A673 (cell line): ENCODE results near the gene RTEL1. TPM values are rescaled to one million over a fixed set of nuclear protein-coding genes. Genes with fewer than 3 reads are reported as not detected.

Experiments
- BruUV-seq: library from RNA; stranded (reverse); fragments of 400-500 nt; replicated peaks from 2 replicates; lab custom pipeline; 2021; lab: Mats Ljungman, UMichigan
- CTCF ChIA-PET: fragments of 300-600 bp; sonication (Branson Sonifier 250); formaldehyde crosslinking; loops from one replicate; lab custom pipeline; 2022; ENCODE audit warnings: antibody characterized with exemption; lab: Charles Lee
- POLR2A ChIA-PET: fragments of 300-600 bp; sonication (Branson Sonifier 250); formaldehyde crosslinking; loops from one replicate; lab custom pipeline; 2022; ENCODE audit warnings: antibody characterized with exemption; ENCODE audit not compliant: low non-redundant PET; lab: Charles Lee
- DNase-seq: peaks from one replicate; pipeline ENCODE4 v3.0.0-alpha.2; 2015; ENCODE audit warnings: low spot score
- H3K27ac ChIP-seq: fragments of 200-600 bp; sonication (generic); 2 replicates; pipeline ENCODE4 v1.5.1; 2016; ENCODE audit warnings: mixed run types, low read depth, mild to moderate bottlenecking, mixed read lengths, antibody characterized with exemption, low read length; ENCODE audit not compliant: poor library complexity, severe bottlenecking
- H3K27me3 ChIP-seq: fragments of 200-600 bp; sonication (generic); replicated peaks from 2 replicates; pipeline ENCODE4 v1.6.1; 2017; ENCODE audit warnings: mixed run types, low read depth, mild to moderate bottlenecking, mixed read lengths, antibody characterized with exemption, low read length; ENCODE audit not compliant: insufficient read depth, poor library complexity
- H3K36me3 ChIP-seq: fragments of 200-600 bp; sonication (generic); 2 replicates; pipeline ENCODE4 v1.6.1; 2016; ENCODE audit warnings: mixed run types, mild to moderate bottlenecking, mixed read lengths, antibody characterized with exemption, low read length; ENCODE audit not compliant: insufficient read depth, poor library complexity, severe bottlenecking
- H3K4me1 ChIP-seq: fragments of 200-600 bp; sonication (generic); 2 replicates; pipeline ENCODE4 v1.6.1; 2017; ENCODE audit warnings: mixed run types, mild to moderate bottlenecking, mixed read lengths, antibody characterized with exemption, low read length; ENCODE audit not compliant: insufficient read depth, poor library complexity, severe bottlenecking
- H3K4me3 ChIP-seq: fragments of 200-600 bp; sonication (generic); 2 replicates; pipeline ENCODE4 v1.5.1; 2016; ENCODE audit warnings: low read depth, mixed run types, mild to moderate bottlenecking, mixed read lengths, low read length; ENCODE audit not compliant: poor library complexity, severe bottlenecking
- H3K9me3 ChIP-seq: fragments of 200-600 bp; sonication (generic); 2 replicates; pipeline ENCODE4 v1.6.1; 2016; ENCODE audit warnings: mixed run types, low read depth, mild to moderate bottlenecking, mixed read lengths, antibody characterized with exemption, low read length; ENCODE audit not compliant: poor library complexity, severe bottlenecking
- EZH2 ChIP-seq: fragments of 200-600 bp; sonication (generic); IDR thresholded peaks from 2 replicates; pipeline ENCODE4 v1.6.1; 2017; ENCODE audit warnings: borderline replicate concordance, low read depth, mild to moderate bottlenecking, mixed read lengths, antibody characterized with exemption, low read length; ENCODE audit not compliant: poor library complexity, severe bottlenecking
- intact Hi-C: fragments of 100-400 bp; cut with micrococcal nuclease; formaldehyde crosslinking; loops from one replicate; pipeline ENCODE4 v1.10.0; 2022; ENCODE audit not compliant: unreplicated experiment
- total RNA-seq: library from RNA; stranded (reverse); gene quantifications from 2 replicates; pipeline ENCODE4 v1.2.3, GENCODE V29; 2021
- TF ChIP-seq, protein P1 (sequence below): fragments of 300-800, 200-600 bp; sonication (generic); conservative IDR thresholded peaks from 2 replicates; pipeline ENCODE4 v1.5.1; 2017; ENCODE audit warnings: low read depth, mild to moderate bottlenecking, antibody characterized with exemption, low read length, moderate library complexity, mixed read lengths

Gene RTEL1
- total RNA-seq, 1 experiment from 2014 or later = 45.6 TPM

DNA sequence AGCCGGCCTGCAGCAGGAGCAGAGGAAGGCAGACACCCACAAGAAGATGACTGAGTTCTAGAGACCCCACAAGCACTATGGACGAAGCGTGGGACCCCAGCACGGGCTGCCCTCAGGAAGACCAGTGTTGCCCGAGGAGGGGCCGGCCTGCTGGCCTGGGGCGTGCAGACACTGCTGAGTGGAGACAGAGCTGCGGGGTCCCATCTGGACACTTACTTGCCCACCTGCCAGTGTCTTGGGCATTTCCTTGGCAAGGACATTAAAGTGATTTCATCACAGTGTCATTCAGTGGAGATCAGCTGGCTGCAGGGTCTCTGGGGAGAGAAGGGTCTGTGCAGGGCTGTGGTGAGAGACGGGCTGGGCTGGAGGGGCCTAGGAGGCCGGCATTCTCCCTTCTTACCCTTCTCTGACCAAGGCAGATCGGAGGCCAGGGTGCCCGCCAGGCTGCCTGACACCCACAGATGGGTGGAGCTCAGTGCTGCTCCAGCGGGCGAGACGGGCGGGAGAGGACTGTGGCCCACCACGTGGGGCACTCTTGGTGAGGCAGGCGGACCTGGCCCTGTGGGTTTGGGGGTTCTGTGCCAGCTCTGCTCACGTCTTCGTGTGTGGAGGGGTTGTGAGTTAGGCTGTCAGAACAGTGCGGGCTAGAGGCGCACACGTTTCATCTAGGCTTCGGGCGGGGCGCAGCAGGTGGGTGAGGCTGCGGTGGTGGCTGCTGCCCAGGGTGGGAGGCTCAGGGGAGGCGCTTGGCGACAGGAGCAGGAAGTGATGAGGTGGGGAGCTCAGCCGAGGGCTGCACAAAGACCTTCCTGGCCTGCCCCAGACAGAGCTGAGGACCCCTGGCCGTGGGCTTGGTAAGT is 78.0 kb downstream of the RTEL1 start, which contains the start of gene LIME1:
Gene LIME1 (plus strand): TSS at position 806 of the 860 bp plus-strand sequence. CDS start 886 bp downstream, outside the sequence.
- no peak for TF ChIP-seq EZH2
- TF ChIP-seq, protein P1, sequence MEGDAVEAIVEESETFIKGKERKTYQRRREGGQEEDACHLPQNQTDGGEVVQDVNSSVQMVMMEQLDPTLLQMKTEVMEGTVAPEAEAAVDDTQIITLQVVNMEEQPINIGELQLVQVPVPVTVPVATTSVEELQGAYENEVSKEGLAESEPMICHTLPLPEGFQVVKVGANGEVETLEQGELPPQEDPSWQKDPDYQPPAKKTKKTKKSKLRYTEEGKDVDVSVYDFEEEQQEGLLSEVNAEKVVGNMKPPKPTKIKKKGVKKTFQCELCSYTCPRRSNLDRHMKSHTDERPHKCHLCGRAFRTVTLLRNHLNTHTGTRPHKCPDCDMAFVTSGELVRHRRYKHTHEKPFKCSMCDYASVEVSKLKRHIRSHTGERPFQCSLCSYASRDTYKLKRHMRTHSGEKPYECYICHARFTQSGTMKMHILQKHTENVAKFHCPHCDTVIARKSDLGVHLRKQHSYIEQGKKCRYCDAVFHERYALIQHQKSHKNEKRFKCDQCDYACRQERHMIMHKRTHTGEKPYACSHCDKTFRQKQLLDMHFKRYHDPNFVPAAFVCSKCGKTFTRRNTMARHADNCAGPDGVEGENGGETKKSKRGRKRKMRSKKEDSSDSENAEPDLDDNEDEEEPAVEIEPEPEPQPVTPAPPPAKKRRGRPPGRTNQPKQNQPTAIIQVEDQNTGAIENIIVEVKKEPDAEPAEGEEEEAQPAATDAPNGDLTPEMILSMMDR = no peak
- H3K27ac ChIP-seq = no peak within 1 kb of the TSS
- intact Hi-C loops = no loop called here
- H3K36me3 ChIP-seq = peaks cover 5% of the 10 kb centered on the region
- no peak for DNase-seq
- POLR2A ChIA-PET = no interaction called here
- no TSS peak for BruUV-seq
- H3K4me1 ChIP-seq = peaks cover 5% of the 10 kb centered on the region
- no peaks in the 10 kb centered on the region for H3K27me3 ChIP-seq
- H3K9me3 ChIP-seq = no peaks in the 10 kb centered on the region
- no peak within 1 kb of the TSS for H3K4me3 ChIP-seq
- CTCF ChIA-PET = no interaction called here

DNA sequence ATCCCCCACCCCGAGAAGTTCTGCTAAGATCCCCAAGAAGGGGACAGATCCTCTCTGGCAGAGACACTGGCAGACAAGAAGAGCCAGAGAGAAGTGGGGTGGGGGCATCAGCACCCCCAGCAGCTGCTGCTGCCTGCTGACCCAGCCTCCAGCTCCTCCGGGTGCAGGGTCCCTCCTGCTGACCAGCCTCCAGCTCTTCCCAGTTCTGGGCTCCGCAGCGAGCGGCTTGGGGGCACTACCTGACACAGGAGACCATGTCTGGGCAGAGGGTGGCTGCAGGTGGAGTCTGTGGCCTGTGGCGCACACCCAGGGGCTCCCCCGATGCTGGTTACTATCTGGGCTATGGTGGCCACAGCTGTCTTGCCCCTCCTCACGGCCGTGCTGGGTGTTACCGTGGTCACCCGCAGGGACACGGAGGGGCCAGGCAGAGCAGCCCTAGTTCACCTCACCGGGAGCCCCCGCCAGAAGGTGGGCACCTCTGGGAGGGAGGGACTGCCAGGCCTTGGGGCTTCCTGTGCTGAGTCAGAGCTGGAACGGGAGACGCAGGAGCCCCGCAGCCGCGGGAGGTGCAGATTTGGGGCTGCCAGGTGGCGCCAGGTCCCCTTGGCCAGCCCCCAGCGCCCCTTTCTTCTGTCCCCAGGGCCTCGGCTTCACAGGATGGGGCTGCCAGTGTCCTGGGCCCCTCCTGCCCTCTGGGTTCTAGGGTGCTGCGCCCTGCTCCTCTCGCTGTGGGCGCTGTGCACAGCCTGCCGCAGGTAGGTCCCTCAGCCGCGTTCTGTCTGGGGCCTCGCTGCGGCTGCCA is 79.0 kb downstream of the RTEL1 start:
- Histone ChIP-seq H3K9me3 (no peaks in the 10 kb centered on the region), H3K4me3 (no peak overlapping the region), H3K4me1 (peaks cover 15% of the 10 kb centered on the region), H3K27me3 (no peaks in the 10 kb centered on the region), H3K36me3 (peaks cover 13% of the 10 kb centered on the region), H3K27ac (no peak overlapping the region)
- no TSS peak for BruUV-seq
- no peak for DNase-seq
- intact Hi-C loops = no loop called here
- ChIA-PET POLR2A (no interaction called here), CTCF (no interaction called here)
- TF ChIP-seq, protein P1 = no peak
- no peak for TF ChIP-seq EZH2

DNA sequence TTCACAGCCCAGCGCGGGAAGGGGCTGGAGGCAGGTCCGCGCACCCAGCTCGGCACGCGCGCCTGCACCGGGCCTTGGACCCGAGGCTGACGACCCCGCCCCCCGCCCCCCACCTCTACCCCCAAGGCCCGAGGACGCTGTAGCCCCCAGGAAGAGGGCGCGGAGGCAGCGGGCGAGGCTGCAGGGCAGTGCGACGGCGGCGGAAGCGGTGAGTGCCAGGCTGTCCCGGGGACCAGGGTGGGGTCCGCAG is 79.5 kb downstream of the RTEL1 start:
- peaks cover 18% of the 10 kb centered on the region for H3K36me3 ChIP-seq
- no TSS peak for BruUV-seq

More for the DNA sequence above, 79.5 kb downstream of the RTEL1 start:
- H3K27me3 ChIP-seq = no peaks in the 10 kb centered on the region
- H3K4me3 ChIP-seq = no peak overlapping the region
- no peak for DNase-seq
- CTCF ChIA-PET = no interaction called here
- H3K4me1 ChIP-seq = peaks cover 16% of the 10 kb centered on the region
- POLR2A ChIA-PET = no interaction called here
- H3K27ac ChIP-seq = no peak overlapping the region
- no peaks in the 10 kb centered on the region for H3K9me3 ChIP-seq
- TF ChIP-seq, protein P1 = no peak
- TF ChIP-seq EZH2 = no peak
- intact Hi-C loops = no loop called here
